K562 (cell line): Measurements from ENCODE around the gene CLIC2.
"Not testable (repeated sequence)": the region's sequence is repeated elsewhere in the genome, so short reads cannot be mapped to it uniquely, and the experiment has no call there.

ENCODE experiments used
- CBFB ChIP-seq: sonication (generic); formaldehyde crosslinking; IDR thresholded peaks from 2 replicates; pipeline ENCODE4 v1.4.0; 2020; ENCODE audit warnings: mild to moderate bottlenecking, missing genetic modification reagents
- E2F5 ChIP-seq: sonication (generic); formaldehyde crosslinking; IDR thresholded peaks from 2 replicates; pipeline ENCODE4 v1.8.0; 2022; ENCODE audit warnings: mild to moderate bottlenecking, missing genetic modification reagents
- ELK1 ChIP-seq: sonication (generic); formaldehyde crosslinking; IDR thresholded peaks from 2 replicates; pipeline ENCODE4 v1.8.1; 2022; ENCODE audit warnings: missing genetic modification reagents
- MYNN ChIP-seq, 2 experiments: sonication (generic); formaldehyde crosslinking in 1 of 2; IDR thresholded peaks; 2 replicates each; pipeline versions ENCODE4 v1.5.0 to v1.6.1; 2016 to 2020; ENCODE audit warnings: antibody characterized with exemption in 1 of 2, missing genetic modification reagents in 1 of 2
- NFIX ChIP-seq: fragments of 250-450 bp; sonication (Bioruptor Pico); IDR thresholded peaks from 2 replicates; pipeline ENCODE4 v1.4.0; 2020; ENCODE audit warnings: low read depth, mild to moderate bottlenecking, moderate library complexity
- NR4A1 ChIP-seq, 2 experiments: fragments of 250-450 bp in 1 of 2; fragments of 450-650 bp in 1 of 2; sonication (Bioruptor Pico) in 1 of 2; IDR thresholded peaks; 2 replicates each; pipeline versions ENCODE4 v1.4.0 to v1.6.1; 2016 to 2020; ENCODE audit warnings: mild to moderate bottlenecking in 2 of 2, missing compliant biosample characterization in 1 of 2, missing genetic modification characterization in 1 of 2, moderate library complexity in 1 of 2
- POLR2A ChIP-seq: fragments of 450-650 bp; conservative IDR thresholded peaks from 2 replicates; pipeline ENCODE4 v1.6.1; 2016
- RBBP5 ChIP-seq: fragments of 200-600 bp; sonication (generic); IDR thresholded peaks from 2 replicates; pipeline ENCODE4 v1.6.1; 2012; ENCODE audit warnings: borderline replicate concordance, mild to moderate bottlenecking, low read length, control low read depth, inconsistent platforms; ENCODE audit not compliant: insufficient read depth, poor library complexity, severe bottlenecking
- RNF219 ChIP-seq: fragments of 250-450 bp; sonication (Bioruptor Pico); IDR thresholded peaks from 2 replicates; pipeline ENCODE4 v1.5.0; 2022; ENCODE audit warnings: mild to moderate bottlenecking
- SNAPC5 ChIP-seq: fragments of 250-450 bp; sonication (Bioruptor Pico); IDR thresholded peaks from 2 replicates; pipeline ENCODE4 v1.8.0; 2021; ENCODE audit warnings: moderate library complexity, mild to moderate bottlenecking, inconsistent platforms

- TF ChIP-seq NFIX (CRISPR knock-in tag); POLR2A; E2F5; SNAPC5; RNF219; CBFB (CRISPR knock-in tag); NR4A1 (CRISPR knock-in tag; IDR thresholded peaks at IDR 0.05); NR4A1 (tag; IDR thresholded peaks at IDR 0.05); ELK1; RBBP5; MYNN (IDR thresholded peaks at IDR 0.05); MYNN (CRISPR knock-in tag; IDR thresholded peaks at IDR 0.05): not testable (repeated sequence)
Observed at GRCh38 chrX:155379802-155380201, 45.4 kb upstream of the CLIC2 start.
